Sigmoid colon (tissue), 7 donors: Measurements from ENCODE around the gene LRRC7. TPM values are rescaled to one million over a fixed set of nuclear protein-coding genes. Genes with fewer than 3 reads are reported as not detected.

Experiments used
- DNase-seq: peaks from one replicate; pipeline ENCODE4 v3.0.0-alpha.2; 2019
- H3K27ac ChIP-seq, 4 donors: fragments of 200-600 bp; sonication (generic); one replicate each; pipeline ENCODE4 v1.5.1; 2016 to 2019; ENCODE audit warnings: mild to moderate bottlenecking in 1 of 4
- H3K27me3 ChIP-seq, 3 donors: fragments of 200-600 bp; sonication (generic); one replicate each; pipeline ENCODE4 v1.5.1; 2019; ENCODE audit warnings: mild to moderate bottlenecking in 1 of 3
- H3K36me3 ChIP-seq, 4 donors: fragments of 200-600 bp; sonication (generic); one replicate each; pipeline ENCODE4 v1.5.1; 2016 to 2019
- H3K4me1 ChIP-seq, 4 donors: fragments of 200-600 bp; sonication (generic); one replicate each; pipeline ENCODE4 v1.5.1; 2017 to 2019
- H3K4me3 ChIP-seq, 4 donors: fragments of 200-600 bp; sonication (generic); one replicate each; pipeline ENCODE4 v1.5.1; 2017 to 2019; ENCODE audit warnings: mild to moderate bottlenecking in 2 of 4, moderate library complexity in 1 of 4
- H3K9me3 ChIP-seq, 4 donors: fragments of 200-600 bp in 3 of 4; sonication (generic) in 3 of 4; one replicate each; pipeline versions ENCODE4 v1.5.1 to v1.6.1; 2013 to 2019
- CTCF ChIP-seq, 4 experiments: fragments of 450-650 bp in 3 of 4; fragments of 200-600 bp in 1 of 4; IDR thresholded peaks; one replicate each; pipeline ENCODE4 v1.5.1; 2016 to 2019; ENCODE audit warnings: antibody characterized with exemption in 4 of 4, mild to moderate bottlenecking in 3 of 4, moderate library complexity in 2 of 4
- EP300 ChIP-seq, 4 donors: sonication (generic); formaldehyde crosslinking; IDR thresholded peaks; one replicate each; pipeline ENCODE4 v1.6.1; 2017; ENCODE audit warnings: antibody characterized with exemption in 4 of 4
- POLR2A ChIP-seq, 2 donors: fragments of 450-650 bp; IDR thresholded peaks; one replicate each; pipeline ENCODE4 v1.6.1; 2016; ENCODE audit warnings: antibody characterized with exemption in 2 of 2, mild to moderate bottlenecking in 2 of 2, moderate library complexity in 2 of 2
- POLR2AphosphoS5 ChIP-seq, 4 donors: sonication (generic); formaldehyde crosslinking; IDR thresholded peaks; one replicate each; pipeline ENCODE4 v1.6.1; 2017; ENCODE audit warnings: antibody characterized with exemption in 4 of 4
- WGBS, 2 donors: extraction: QIAGEN DNeasy Blood & Tissue Kit; methylation state at CpG; one replicate each; pipeline ENCODE4 v1.1.7; 2013; 5-methylcytosine and 5-hydroxymethylcytosine counted together
- intact Hi-C: fragments of 100-400 bp; cut with DNase I; formaldehyde crosslinking; loops from one replicate; pipeline ENCODE4 v1.15.1; 2023
- polyA plus RNA-seq, 3 donors: library from polyadenylated mRNA; stranded (reverse); fragments of 200-250 nt; gene quantifications; one replicate each; pipeline ENCODE4 v1.2.3, GENCODE V29; 2013
- total RNA-seq, 4 donors: library from RNA; depleted of rRNA; stranded (reverse); fragments of >200 nt; gene quantifications; one replicate each; pipeline ENCODE4 v1.1.0, GENCODE V29; 2016
- donor health status: healthy with polysubstance abuse.
- donor health status: Bipolar disorder and iron deficiency.
- donor health status: healthy.

LRRC7 gene
- total and polyA plus RNA-seq, 7 donors = 0.16 to 1.9 (median 0.41) TPM; not detected in 2

GRCh38 chr1:69967245-69967766 is 399.6 kb downstream of the LRRC7 start:
- H3K27me3 ChIP-seq = no peaks in the 10 kb centered on the region
- H3K36me3 ChIP-seq = no peaks in the 10 kb centered on the region
- no peaks in the 10 kb centered on the region for H3K4me1 ChIP-seq
- no peak overlapping the region for H3K27ac ChIP-seq
- 89% methylated on average over 3 of the region's 3 CpGs for WGBS, 2 donors
- TF ChIP-seq EP300 (IDR thresholded peaks at IDR 0.05) = no peak
- no peak for TF ChIP-seq CTCF (IDR thresholded peaks at IDR 0.05)
- no peak for TF ChIP-seq POLR2A (IDR thresholded peaks at IDR 0.05)
- no peak for TF ChIP-seq POLR2AphosphoS5 (IDR thresholded peaks at IDR 0.05)
- H3K9me3 ChIP-seq = no peaks in the 10 kb centered on the region
- DNase-seq = no peak
- intact Hi-C loops = no loop called here
- H3K4me3 ChIP-seq = no peak overlapping the region

- H3K9me3 ChIP-seq = no peaks in the 10 kb centered on the region
- no peak for DNase-seq
- no peaks in the 10 kb centered on the region for H3K36me3 ChIP-seq
- 62 to 70% methylated on average over 3 of the region's 3 CpGs for WGBS, 2 donors
- no peak for TF ChIP-seq CTCF (IDR thresholded peaks at IDR 0.05)
- TF ChIP-seq POLR2AphosphoS5 (IDR thresholded peaks at IDR 0.05) = no peak
- no peak for TF ChIP-seq POLR2A (IDR thresholded peaks at IDR 0.05)
- no peak for TF ChIP-seq EP300 (IDR thresholded peaks at IDR 0.05)
- H3K27me3 ChIP-seq = no peaks in the 10 kb centered on the region
- no peaks in the 10 kb centered on the region for H3K4me1 ChIP-seq
- intact Hi-C loops = no loop called here
- H3K27ac ChIP-seq = no peak overlapping the region
- no peak overlapping the region for H3K4me3 ChIP-seq
These were observed 409.2 kb downstream of the LRRC7 start for GRCh38 chr1:69976896-69977295.

- no peaks in the 10 kb centered on the region for H3K36me3 ChIP-seq
- no peak for TF ChIP-seq POLR2A (IDR thresholded peaks at IDR 0.05)
- no peak for TF ChIP-seq POLR2AphosphoS5 (IDR thresholded peaks at IDR 0.05)
- no peak for TF ChIP-seq EP300 (IDR thresholded peaks at IDR 0.05)
- TF ChIP-seq CTCF (IDR thresholded peaks at IDR 0.05) = no peak
- WGBS, 2 donors = 51 to 66% methylated on average over 1 of the region's 1 CpG
- no peaks in the 10 kb centered on the region for H3K27me3 ChIP-seq
- H3K9me3 ChIP-seq = no peaks in the 10 kb centered on the region
- no peak for DNase-seq
- H3K27ac ChIP-seq = no peak overlapping the region
- no peaks in the 10 kb centered on the region for H3K4me1 ChIP-seq
- no peak overlapping the region for H3K4me3 ChIP-seq
- intact Hi-C loops = no loop called here
These were observed 415.3 kb downstream of the LRRC7 start for GRCh38 chr1:69982992-69983391.

GRCh38 chr1:69985376-69985775 is 417.7 kb downstream of the LRRC7 start:
- no peaks in the 10 kb centered on the region for H3K36me3 ChIP-seq
- no peaks in the 10 kb centered on the region for H3K4me1 ChIP-seq
- no peaks in the 10 kb centered on the region for H3K9me3 ChIP-seq
- no peak overlapping the region for H3K4me3 ChIP-seq
- DNase-seq = no peak
- 84 to 93% methylated on average over 1 of the region's 1 CpG for WGBS, 2 donors
- TF ChIP-seq POLR2A (IDR thresholded peaks at IDR 0.05) (no peak), CTCF (IDR thresholded peaks at IDR 0.05) (no peak), EP300 (IDR thresholded peaks at IDR 0.05) (no peak)
- no peak overlapping the region for H3K27ac ChIP-seq
- no peaks in the 10 kb centered on the region for H3K27me3 ChIP-seq
- intact Hi-C loops = no loop called here

GRCh38 chr1:69985901-69986439 is 418.2 kb downstream of the LRRC7 start:
- intact Hi-C loops = no loop called here
- no peak for DNase-seq
- no peak overlapping the region for H3K4me3 ChIP-seq
- H3K4me1 ChIP-seq = no peaks in the 10 kb centered on the region
- H3K9me3 ChIP-seq = no peaks in the 10 kb centered on the region
- H3K36me3 ChIP-seq = no peaks in the 10 kb centered on the region
- TF ChIP-seq EP300 (IDR thresholded peaks at IDR 0.05) (no peak), POLR2AphosphoS5 (IDR thresholded peaks at IDR 0.05) (no peak), CTCF (IDR thresholded peaks at IDR 0.05) (no peak), POLR2A (IDR thresholded peaks at IDR 0.05) (no peak)
- H3K27me3 ChIP-seq = no peaks in the 10 kb centered on the region
- no peak overlapping the region for H3K27ac ChIP-seq
